GM12864 (cell line): Measurements from ENCODE around the gene MPND.

Experiments used
- DNase-seq: peaks from one replicate; pipeline ENCODE4 v3.0.0-alpha.2; 2011; ENCODE audit warnings: low read depth
- H3K4me3 ChIP-seq: 2 replicates; pipeline ENCODE4 v1.5.1; 2011; ENCODE audit warnings: mild to moderate bottlenecking, low read depth, low read length, control low read depth
- CTCF ChIP-seq: IDR thresholded peaks from 2 replicates; pipeline ENCODE4 v1.5.1; 2011; ENCODE audit warnings: low read depth, mild to moderate bottlenecking, moderate library complexity, low read length, control low read depth, inconsistent platforms; ENCODE audit errors: missing control alignments

MPND gene

GRCh38 chr19:4367781-4368127 lies 24.4 kb downstream of the MPND start:
- no peak for TF ChIP-seq CTCF
- DNase-seq = no peak

GRCh38 chr19:4368128-4368820 lies 24.9 kb downstream of the MPND start:
- TF ChIP-seq CTCF = no peak
- DNase-seq = no peak
- H3K4me3 ChIP-seq = no peak overlapping the region

More at GRCh38 chr19:4367781-4368127, 24.4 kb downstream of the MPND start:
- no peak overlapping the region for H3K4me3 ChIP-seq

- no peak for TF ChIP-seq CTCF
- H3K4me3 ChIP-seq = peak overlapping the region; percentile 39
- DNase-seq = peak; percentile 71
Observed at GRCh38 chr19:4369109-4369887, 25.9 kb downstream of the MPND start.

GRCh38 chr19:4369888-4370260 lies 26.5 kb downstream of the MPND start:
- peak overlapping the region; percentile 39 for H3K4me3 ChIP-seq
- no peak for DNase-seq

GRCh38 chr19:4370418-4371041 lies 27.2 kb downstream of the MPND start:
- no peak for DNase-seq
- peak overlapping the region; percentile 39 for H3K4me3 ChIP-seq
- TF ChIP-seq CTCF = no peak

More at GRCh38 chr19:4369888-4370260, 26.5 kb downstream of the MPND start:
- TF ChIP-seq CTCF = peak; percentile 66

- no peak overlapping the region; the same call in 1 of the 2 replicates for H3K4me3 ChIP-seq
- no peak for DNase-seq
- TF ChIP-seq CTCF = no peak
Observed at GRCh38 chr19:4371247-4372164, 28.1 kb downstream of the MPND start.
